ENCODE data around the gene VIT.

Gene VIT

GRCh38 chr2:36798724-36799123, 102.2 kb downstream of the VIT start:
- no peak for DNase-seq (ENCODE audit: insufficient read length)
- TF ChIP-seq POLR2A (IDR thresholded peaks at IDR 0.05; ENCODE audit: low read depth, low read length) (no peak), TAF1 (IDR thresholded peaks at IDR 0.05; ENCODE audit: borderline replicate concordance, low read depth, low read length) (no peak), POLR2AphosphoS5 (IDR thresholded peaks at IDR 0.05; ENCODE audit: low read depth, low read length) (no peak)
- no peak for FAIRE-seq

GRCh38 chr2:36800381-36800780, 103.9 kb downstream of the VIT start:
- FAIRE-seq: no peak
- TF ChIP-seq POLR2AphosphoS5 (IDR thresholded peaks at IDR 0.05; ENCODE audit: low read depth, low read length) (no peak), TAF1 (IDR thresholded peaks at IDR 0.05; ENCODE audit: borderline replicate concordance, low read depth, low read length) (no peak), POLR2A (IDR thresholded peaks at IDR 0.05; ENCODE audit: low read depth, low read length) (no peak)
- DNase-seq (ENCODE audit: insufficient read length): no peak

DNA sequence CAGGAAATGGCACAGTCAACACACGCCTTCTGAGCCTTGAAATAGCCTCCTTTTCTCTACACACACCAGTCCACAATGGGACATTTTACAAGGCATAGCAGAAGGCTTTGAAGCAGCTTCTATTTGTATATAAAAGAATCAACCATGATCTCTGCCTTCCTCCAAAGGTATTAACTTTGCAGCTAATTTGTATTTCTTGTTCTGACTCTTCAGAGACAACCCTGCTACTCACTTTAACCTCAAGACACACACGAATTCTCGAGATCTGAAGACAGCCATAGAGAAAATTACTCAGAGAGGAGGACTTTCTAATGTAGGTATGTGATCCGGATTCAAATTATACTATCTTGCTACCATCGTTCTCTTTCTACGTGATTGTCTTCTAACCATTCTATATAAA, 104.6 kb downstream of the VIT start:
- FAIRE-seq (no peak), DNase-seq (ENCODE audit: insufficient read length) (no peak)
- TF ChIP-seq TAF1 (IDR thresholded peaks at IDR 0.05; ENCODE audit: borderline replicate concordance, low read depth, low read length) (no peak), POLR2A (IDR thresholded peaks at IDR 0.05; ENCODE audit: low read depth, low read length) (no peak), POLR2AphosphoS5 (IDR thresholded peaks at IDR 0.05; ENCODE audit: low read depth, low read length) (no peak)

DNA sequence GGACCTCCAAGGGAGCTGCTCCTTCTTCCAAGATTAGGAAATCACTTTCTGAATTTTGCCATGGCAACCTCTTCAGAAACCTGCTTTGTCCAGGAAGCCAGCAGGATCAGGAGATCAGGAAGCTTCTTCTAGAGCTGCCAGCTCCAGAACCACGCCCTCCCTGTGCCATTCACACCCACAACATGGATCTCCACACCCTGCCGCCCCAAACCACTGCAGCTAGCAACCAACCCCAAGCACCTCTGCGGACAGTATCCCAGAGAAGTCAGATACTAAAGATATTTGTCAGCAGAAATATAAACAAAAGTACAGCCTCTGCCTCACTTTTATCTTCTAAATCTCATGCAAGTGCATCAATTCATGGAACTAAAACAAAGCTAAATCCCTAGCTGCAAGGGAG, 106.4 kb downstream of the VIT start:
- no peak for FAIRE-seq
- TF ChIP-seq TAF1 (IDR thresholded peaks at IDR 0.05; ENCODE audit: borderline replicate concordance, low read depth, low read length) (no peak), POLR2AphosphoS5 (IDR thresholded peaks at IDR 0.05; ENCODE audit: low read depth, low read length) (no peak), POLR2A (IDR thresholded peaks at IDR 0.05; ENCODE audit: low read depth, low read length) (no peak)
- no peak for DNase-seq (ENCODE audit: insufficient read length)

GRCh38 chr2:36805635-36806224, 109.2 kb downstream of the VIT start:
- FAIRE-seq (peak; percentile 42), DNase-seq (ENCODE audit: insufficient read length) (no peak)
- TF ChIP-seq POLR2AphosphoS5 (IDR thresholded peaks at IDR 0.05; ENCODE audit: low read depth, low read length) (no peak), POLR2A (IDR thresholded peaks at IDR 0.05; ENCODE audit: low read depth, low read length) (no peak), TAF1 (IDR thresholded peaks at IDR 0.05; ENCODE audit: borderline replicate concordance, low read depth, low read length) (no peak)

GRCh38 chr2:36807223-36807886, 110.8 kb downstream of the VIT start:
- no peak for FAIRE-seq
- no peak for DNase-seq (ENCODE audit: insufficient read length)
- TF ChIP-seq TAF1 (IDR thresholded peaks at IDR 0.05; ENCODE audit: borderline replicate concordance, low read depth, low read length): no peak
- TF ChIP-seq POLR2AphosphoS5 (IDR thresholded peaks at IDR 0.05; ENCODE audit: low read depth, low read length): no peak
- TF ChIP-seq POLR2A (IDR thresholded peaks at IDR 0.05; ENCODE audit: low read depth, low read length): no peak

GRCh38 chr2:36808386-36809068, 112.0 kb downstream of the VIT start:
- no peak for TF ChIP-seq POLR2AphosphoS5 (IDR thresholded peaks at IDR 0.05; ENCODE audit: low read depth, low read length)
- no peak for TF ChIP-seq POLR2A (IDR thresholded peaks at IDR 0.05; ENCODE audit: low read depth, low read length)
- TF ChIP-seq TAF1 (IDR thresholded peaks at IDR 0.05; ENCODE audit: borderline replicate concordance, low read depth, low read length): no peak

GRCh38 chr2:36809069-36809445, 112.5 kb downstream of the VIT start:
- TF ChIP-seq POLR2A (IDR thresholded peaks at IDR 0.05; ENCODE audit: low read depth, low read length) (no peak), POLR2AphosphoS5 (IDR thresholded peaks at IDR 0.05; ENCODE audit: low read depth, low read length) (no peak), TAF1 (IDR thresholded peaks at IDR 0.05; ENCODE audit: borderline replicate concordance, low read depth, low read length) (no peak)
- FAIRE-seq: no peak
- no peak for DNase-seq (ENCODE audit: insufficient read length)

More at GRCh38 chr2:36808386-36809068, 112.0 kb downstream of the VIT start:
- DNase-seq (ENCODE audit: insufficient read length) (no peak), FAIRE-seq (no peak)

DNA sequence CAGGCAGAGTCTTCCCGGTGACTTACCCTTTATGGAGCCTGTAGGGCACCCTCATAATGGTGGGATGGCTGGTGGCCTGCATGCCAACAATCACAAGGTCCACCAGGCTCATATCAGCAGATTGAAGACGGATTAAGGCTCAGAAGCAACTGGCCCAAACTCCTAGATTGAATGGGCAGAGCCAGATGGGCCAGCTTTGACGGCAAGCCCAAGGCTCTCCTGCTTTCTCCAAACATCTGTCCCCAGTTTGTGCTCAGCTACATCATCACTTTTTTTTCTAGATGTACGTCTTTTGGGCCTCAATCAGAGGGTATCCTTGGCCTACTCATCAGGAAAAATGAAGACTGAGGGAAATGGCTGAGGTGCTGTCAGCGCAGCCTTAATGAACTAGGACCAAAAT, 114.6 kb downstream of the VIT start:
- TF ChIP-seq TAF1 (IDR thresholded peaks at IDR 0.05; ENCODE audit: borderline replicate concordance, low read depth, low read length) (no peak), POLR2AphosphoS5 (IDR thresholded peaks at IDR 0.05; ENCODE audit: low read depth, low read length) (no peak), POLR2A (IDR thresholded peaks at IDR 0.05; ENCODE audit: low read depth, low read length) (no peak)
- DNase-seq (ENCODE audit: insufficient read length): no peak
- FAIRE-seq: no peak

DNA sequence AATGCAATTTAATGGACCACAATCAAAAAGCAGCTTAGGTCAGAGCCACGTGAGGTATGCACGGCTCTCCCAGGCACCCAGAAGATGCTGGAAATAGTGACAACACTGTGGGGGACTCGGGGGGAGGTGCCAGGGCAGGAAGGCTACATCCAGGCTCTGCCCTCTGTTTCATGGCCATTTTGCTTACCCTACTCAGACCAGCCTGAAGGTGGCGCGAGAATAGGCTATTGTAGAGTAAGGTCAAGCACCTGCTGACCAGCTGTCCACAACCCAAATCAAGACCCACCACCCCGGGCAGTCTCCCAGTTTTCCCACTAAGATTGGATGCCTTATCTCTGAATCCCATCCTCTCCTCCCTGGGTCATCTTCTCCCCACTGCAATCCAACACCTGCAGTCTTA, 115.7 kb downstream of the VIT start:
- no peak for DNase-seq (ENCODE audit: insufficient read length)
- peak; percentile 42 for FAIRE-seq
- no peak for TF ChIP-seq POLR2A (IDR thresholded peaks at IDR 0.05; ENCODE audit: low read depth, low read length)
- no peak for TF ChIP-seq TAF1 (IDR thresholded peaks at IDR 0.05; ENCODE audit: borderline replicate concordance, low read depth, low read length)
- TF ChIP-seq POLR2AphosphoS5 (IDR thresholded peaks at IDR 0.05; ENCODE audit: low read depth, low read length): no peak

DNA sequence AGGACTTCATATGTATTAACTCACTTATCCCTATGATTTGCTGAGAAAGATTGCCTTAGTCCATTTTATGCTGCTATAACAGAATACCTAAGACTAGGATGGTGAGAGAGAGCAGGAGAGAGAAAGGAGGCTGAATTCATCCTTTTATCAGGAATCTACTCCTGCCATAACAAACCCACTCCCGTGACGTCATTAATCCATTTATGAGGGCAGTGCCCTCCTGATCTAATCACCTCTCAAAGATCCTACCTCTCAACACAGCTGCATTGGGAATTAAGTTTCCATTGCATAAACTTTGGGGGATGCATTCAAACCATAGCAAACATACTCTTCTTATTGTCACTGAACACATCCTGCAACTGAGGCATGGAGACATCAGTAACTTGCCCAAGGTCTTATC, 122.0 kb downstream of the VIT start:
- FAIRE-seq: no peak
- no peak for DNase-seq (ENCODE audit: insufficient read length)
- TF ChIP-seq TAF1 (IDR thresholded peaks at IDR 0.05; ENCODE audit: borderline replicate concordance, low read depth, low read length) (no peak), POLR2AphosphoS5 (IDR thresholded peaks at IDR 0.05; ENCODE audit: low read depth, low read length) (no peak), POLR2A (IDR thresholded peaks at IDR 0.05; ENCODE audit: low read depth, low read length) (no peak)
